Measurements from ENCODE around the gene NSUN4. TPM values are rescaled to one million over a fixed set of nuclear protein-coding genes. Genes with fewer than 3 reads are reported as not detected.

Gene NSUN4
- total RNA-seq, 2 experiments from 2014 or later = 34.9 to 36.7 TPM

DNA sequence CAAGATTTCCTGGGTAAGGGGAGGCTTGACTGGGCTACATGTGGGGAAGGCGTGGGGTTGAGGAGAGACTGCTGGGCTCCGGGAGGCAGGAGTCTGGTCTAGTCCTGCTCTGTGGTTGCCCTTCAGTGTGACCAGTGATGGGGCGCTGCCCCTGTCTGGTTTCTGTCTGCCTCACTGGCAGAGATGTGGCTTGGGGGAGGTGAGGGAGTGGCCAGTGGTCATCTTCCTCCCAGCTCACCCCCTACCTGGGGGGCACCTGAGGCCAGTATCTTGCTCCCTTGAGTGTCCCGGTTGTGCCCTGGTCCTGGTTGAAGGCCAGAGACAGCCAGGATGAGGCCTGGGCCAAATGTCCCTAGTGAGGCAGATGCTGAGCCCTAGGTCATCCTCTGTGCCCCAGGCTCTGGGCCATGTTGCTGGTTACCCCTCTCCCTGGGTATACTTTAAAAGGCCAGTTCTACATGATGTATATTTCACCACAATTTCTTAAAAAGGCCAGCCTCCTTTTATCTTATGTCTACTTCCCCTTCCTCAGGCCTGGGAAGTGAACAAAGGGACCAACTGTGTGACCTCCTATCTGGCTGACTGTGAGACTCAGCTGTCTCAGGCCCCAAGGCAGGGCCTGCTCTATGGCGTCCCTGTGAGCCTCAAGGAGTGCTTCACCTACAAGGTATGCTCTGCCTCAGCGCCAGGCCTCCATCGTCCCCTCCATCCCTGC, 64.0 kb downstream of the NSUN4 start:
- DNase-seq (peak in 1 of 14 experiments; percentile 21), ATAC-seq (ENCODE audit: poor library complexity) (no peak)
- H3K27me3 Mint-ChIP-seq = no peaks in the 10 kb centered on the region
- Histone ChIP-seq H3K27ac (ENCODE audit: low read depth in 1 of 2, low read length in 2 of 2) (no peak overlapping the region), H3K27me3 (ENCODE audit: control insufficient read depth in 1 of 2, insufficient read depth in 2 of 2, low read length in 2 of 2) (no peaks in the 10 kb centered on the region), H3K4me1 (ENCODE audit: insufficient read depth, low read length) (peaks cover 14% of the 10 kb centered on the region), H3K36me3 (ENCODE audit: insufficient read depth, low read length) (no peaks in the 10 kb centered on the region), H3K9me3 (ENCODE audit: control insufficient read depth in 1 of 2, insufficient read depth in 1 of 2, low read length in 2 of 2) (no peaks in the 10 kb centered on the region), H3K4me3 (ENCODE audit: low read length) (no peak overlapping the region)
- H3K4me3 Mint-ChIP-seq = no peak overlapping the region
- no peaks in the 10 kb centered on the region for H3K9me3 Mint-ChIP-seq
- no peak overlapping the region for H3K27ac Mint-ChIP-seq
- CTCF ChIA-PET = no interaction called here
- H3K4me1 Mint-ChIP-seq (ENCODE audit: low read depth) = peaks cover 12% of the 10 kb centered on the region
- peaks cover 4% of the 10 kb centered on the region for H3K36me3 Mint-ChIP-seq (ENCODE audit: low read depth)
- intact Hi-C loops (cut with DNase I, micrococcal nuclease) = no loop called here
- TF ChIP-seq, protein P1, sequence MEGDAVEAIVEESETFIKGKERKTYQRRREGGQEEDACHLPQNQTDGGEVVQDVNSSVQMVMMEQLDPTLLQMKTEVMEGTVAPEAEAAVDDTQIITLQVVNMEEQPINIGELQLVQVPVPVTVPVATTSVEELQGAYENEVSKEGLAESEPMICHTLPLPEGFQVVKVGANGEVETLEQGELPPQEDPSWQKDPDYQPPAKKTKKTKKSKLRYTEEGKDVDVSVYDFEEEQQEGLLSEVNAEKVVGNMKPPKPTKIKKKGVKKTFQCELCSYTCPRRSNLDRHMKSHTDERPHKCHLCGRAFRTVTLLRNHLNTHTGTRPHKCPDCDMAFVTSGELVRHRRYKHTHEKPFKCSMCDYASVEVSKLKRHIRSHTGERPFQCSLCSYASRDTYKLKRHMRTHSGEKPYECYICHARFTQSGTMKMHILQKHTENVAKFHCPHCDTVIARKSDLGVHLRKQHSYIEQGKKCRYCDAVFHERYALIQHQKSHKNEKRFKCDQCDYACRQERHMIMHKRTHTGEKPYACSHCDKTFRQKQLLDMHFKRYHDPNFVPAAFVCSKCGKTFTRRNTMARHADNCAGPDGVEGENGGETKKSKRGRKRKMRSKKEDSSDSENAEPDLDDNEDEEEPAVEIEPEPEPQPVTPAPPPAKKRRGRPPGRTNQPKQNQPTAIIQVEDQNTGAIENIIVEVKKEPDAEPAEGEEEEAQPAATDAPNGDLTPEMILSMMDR (IDR thresholded peaks at IDR 0.05) = no peak
- POLR2A ChIA-PET = no interaction called here

DNA sequence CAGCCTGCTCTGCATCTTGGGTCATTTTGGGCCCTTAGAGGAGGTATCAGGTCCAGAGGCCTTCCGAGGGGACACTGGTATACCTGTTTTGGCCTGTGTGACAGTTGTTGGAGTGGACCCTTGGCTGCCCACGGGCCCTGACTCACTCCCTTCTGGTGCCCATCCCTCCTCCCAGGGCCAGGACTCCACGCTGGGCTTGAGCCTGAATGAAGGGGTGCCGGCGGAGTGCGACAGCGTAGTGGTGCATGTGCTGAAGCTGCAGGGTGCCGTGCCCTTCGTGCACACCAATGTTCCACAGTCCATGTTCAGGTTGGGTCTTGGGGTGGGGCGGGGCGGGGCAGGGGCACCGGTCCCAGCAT, 64.6 kb downstream of the NSUN4 start:
- H3K4me1 ChIP-seq (ENCODE audit: insufficient read depth, low read length) = peaks cover 14% of the 10 kb centered on the region
- H3K4me3 ChIP-seq (ENCODE audit: low read length) = no peak overlapping the region
- ATAC-seq (ENCODE audit: poor library complexity) = no peak
- Mint-ChIP-seq H3K4me3 (no peak overlapping the region), H3K4me1 (ENCODE audit: low read depth) (peaks cover 7% of the 10 kb centered on the region), H3K27ac (no peak overlapping the region), H3K27me3 (no peaks in the 10 kb centered on the region), H3K9me3 (no peaks in the 10 kb centered on the region), H3K36me3 (ENCODE audit: low read depth) (peaks cover 4% of the 10 kb centered on the region)
- no peak overlapping the region for H3K27ac ChIP-seq (ENCODE audit: low read depth in 1 of 2, low read length in 2 of 2)
- peak in 1 of 14 experiments; percentile 16 for DNase-seq
- POLR2A ChIA-PET = no interaction called here
- TF ChIP-seq, protein P1 (IDR thresholded peaks at IDR 0.05) = no peak
- H3K36me3 ChIP-seq (ENCODE audit: insufficient read depth, low read length) = no peaks in the 10 kb centered on the region
- no peaks in the 10 kb centered on the region for H3K27me3 ChIP-seq (ENCODE audit: control insufficient read depth in 1 of 2, insufficient read depth in 2 of 2, low read length in 2 of 2)
- no peaks in the 10 kb centered on the region for H3K9me3 ChIP-seq (ENCODE audit: control insufficient read depth in 1 of 2, insufficient read depth in 1 of 2, low read length in 2 of 2)
- intact Hi-C loops (cut with DNase I, micrococcal nuclease) = no loop called here
- CTCF ChIA-PET = no interaction called here

DNA sequence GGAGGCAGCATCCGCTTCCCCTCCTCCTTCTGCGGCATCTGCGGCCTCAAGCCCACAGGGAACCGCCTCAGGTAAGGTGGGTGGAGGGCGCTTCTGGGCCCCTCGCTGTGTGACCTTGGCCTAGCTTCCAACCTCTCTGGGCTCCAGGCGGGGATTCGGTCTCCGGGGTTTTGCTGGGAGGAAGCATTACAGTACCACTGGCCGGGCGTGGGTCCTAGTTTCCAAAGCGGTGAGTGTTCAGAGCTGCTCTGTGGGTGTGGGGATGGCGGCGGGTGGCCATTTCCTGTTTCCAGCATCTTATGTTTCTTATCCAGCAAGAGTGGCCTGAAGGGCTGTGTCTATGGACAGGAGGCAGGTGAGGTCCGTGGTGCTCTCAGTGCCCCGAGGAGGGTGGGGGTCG, 65.1 kb downstream of the NSUN4 start:
- Histone ChIP-seq H3K9me3 (ENCODE audit: control insufficient read depth in 1 of 2, insufficient read depth in 1 of 2, low read length in 2 of 2) (no peaks in the 10 kb centered on the region), H3K4me3 (ENCODE audit: low read length) (no peak overlapping the region), H3K27ac (ENCODE audit: low read depth in 1 of 2, low read length in 2 of 2) (no peak overlapping the region), H3K27me3 (ENCODE audit: control insufficient read depth in 1 of 2, insufficient read depth in 2 of 2, low read length in 2 of 2) (no peaks in the 10 kb centered on the region), H3K4me1 (ENCODE audit: insufficient read depth, low read length) (peaks cover 14% of the 10 kb centered on the region), H3K36me3 (ENCODE audit: insufficient read depth, low read length) (no peaks in the 10 kb centered on the region)
- Mint-ChIP-seq H3K36me3 (ENCODE audit: low read depth) (peaks cover 4% of the 10 kb centered on the region), H3K9me3 (no peaks in the 10 kb centered on the region), H3K4me1 (ENCODE audit: low read depth) (peaks cover 3% of the 10 kb centered on the region), H3K27me3 (no peaks in the 10 kb centered on the region), H3K4me3 (no peak overlapping the region), H3K27ac (no peak overlapping the region)
- intact Hi-C loops (cut with DNase I, micrococcal nuclease) = loop anchor here (1.0 kb wide), 2 partner anchors 123 to 320 kb away; no protein-coding TSS in a partner anchor
- TF ChIP-seq, protein P1 (IDR thresholded peaks at IDR 0.05) = no peak
- DNase-seq (peak in 1 of 14 experiments; percentile 19), ATAC-seq (ENCODE audit: poor library complexity) (no peak)
- ChIA-PET POLR2A (no interaction called here), CTCF (no interaction called here)
